Heart right ventricle (tissue), 16 donors: Measurements from ENCODE around the gene COL6A2. TPM values are rescaled to one million over a fixed set of nuclear protein-coding genes. Genes with fewer than 3 reads are reported as not detected.
"Not testable (repeated sequence)": the region's sequence is repeated elsewhere in the genome, so short reads cannot be mapped to it uniquely, and the experiment has no call there.

Experiments used
- ATAC-seq, 8 donors: fragments of 200-7000 bp; cut with Tn5 transposase; one replicate each; pipeline ENCODE4 v1.9.1; 2020; ENCODE audit warnings: mild to moderate bottlenecking in 8 of 8, moderate library complexity in 8 of 8, moderate number of reproducible peaks in 1 of 8
- DNase-seq, 2 donors: peaks; one replicate each; pipeline ENCODE4 v3.0.0-alpha.2; 2020
- H3K27ac ChIP-seq, 10 donors: fragments of 200-600 bp; sonication (generic) in 2 of 10; one replicate each; pipeline versions ENCODE4 v1.5.0 to v1.8.0; 2020 to 2022; ENCODE audit warnings: mild to moderate bottlenecking in 3 of 10
- H3K27me3 ChIP-seq, 7 donors: fragments of 200-600 bp; one replicate each; pipeline ENCODE4 v1.8.0; 2021 to 2022; ENCODE audit warnings: mild to moderate bottlenecking in 2 of 7
- H3K36me3 ChIP-seq, 9 donors: fragments of 200-600 bp; sonication (generic) in 1 of 9; one replicate each; pipeline versions ENCODE4 v1.5.0 to v1.8.0; 2020 to 2022; ENCODE audit warnings: mild to moderate bottlenecking in 2 of 9
- H3K4me1 ChIP-seq, 9 donors: fragments of 200-600 bp; sonication (generic) in 1 of 9; one replicate each; pipeline versions ENCODE4 v1.5.0 to v1.8.0; 2020 to 2022; ENCODE audit warnings: mild to moderate bottlenecking in 4 of 9
- H3K4me3 ChIP-seq, 10 donors: fragments of 200-600 bp; sonication (generic) in 2 of 10; one replicate each; pipeline versions ENCODE4 v1.5.0 to v1.8.0; 2020 to 2022; ENCODE audit warnings: mild to moderate bottlenecking in 7 of 10, moderate library complexity in 2 of 10
- H3K9me3 ChIP-seq, 11 donors: fragments of 200-600 bp in 10 of 11; sonication (generic) in 2 of 11; one replicate each; pipeline versions ENCODE4 v1.5.0 to v1.8.0; 2013 to 2022; ENCODE audit warnings: mild to moderate bottlenecking in 2 of 11, control low read depth in 1 of 11, moderate library complexity in 1 of 11
- WGBS, 2 donors: extraction: QIAGEN DNeasy Blood & Tissue Kit; methylation state at CpG; one replicate each; pipeline ENCODE4 v1.1.7; 2013; ENCODE audit warnings: inconsistent platforms in 1 of 2; 5-methylcytosine and 5-hydroxymethylcytosine counted together
- intact Hi-C, 10 donors: fragments of 100-400 bp; cut with DNase I; formaldehyde crosslinking; loops; one replicate each; pipeline versions ENCODE4 v1.11.1 to v1.14.2; 2022
- polyA plus RNA-seq, 2 donors: library from polyadenylated mRNA; stranded (reverse); fragments of 200-250 nt; gene quantifications; one replicate each; pipeline ENCODE4 v1.2.3, GENCODE V29; 2013
- total RNA-seq, 10 donors: library from RNA; stranded (reverse); fragmentation: NEBNext Ultra II Directional in 3 of 10; extraction: Animal tissue kit (Norgen Biotek cat#: 25700) in 3 of 10; gene quantifications; one replicate each; pipeline versions ENCODE4 v1.2.1 to v1.2.4, GENCODE V29; 2021 to 2023
- TF ChIP-seq, protein P1 (sequence below), 9 donors: fragments of 200-600 bp; sonication (generic) in 2 of 9; IDR thresholded peaks; one replicate each; pipeline versions ENCODE4 v1.5.0 to v1.8.0; 2021 to 2022; ENCODE audit warnings: antibody characterized with exemption in 9 of 9, mild to moderate bottlenecking in 5 of 9, moderate library complexity in 1 of 9
- donor health status: Arrhythmogenic right ventricular cardiomyopathy.
- donor health status: ischemic (EF 13 %, LVEDD 7.1; RV severe dilation, severe dysfunction).
- donor health status: healthy with polysubstance abuse.
- donor health status: DM: no; HTN: yes; CAD: no.
- donor health status: DM: no; HTN: no; CAD: no.
- donor health status: ischemic (EF 25% LVEDD 6.9; RV normal size, moderate dysfunction).
- donor health status: ischemic (EF 25% LVEDD 5.7; RV mildly dilated, moderate dysfunction).
- donor health status: healthy.
- donor health status: DM: yes; HTN: yes; CAD: no.
- donor health status: Ischemic cardiomyopathy.
- donor health status: ischemic (EF 35%, LVEDD 5.7; RV mildly dilated, moderate dysfunction).
- donor health status: nonischemic (EF 11% LVEDD 7.7; RV severe dilation, severe dysfunction).
- donor health status: DM: yes; HTN: yes; CAD: no.
- donor health status: PGD.
- donor health status: ischemic (EF 29% LVEDD 5.4; RV normal size, mild dysfunction).
- donor health status: nonischemic (EF 23%, LVEDD 6.1; RV moderate dilation, normal function).

COL6A2 gene
- total and polyA plus RNA-seq, 12 donors: 76.6 to 370 (median 162) TPM

DNA sequence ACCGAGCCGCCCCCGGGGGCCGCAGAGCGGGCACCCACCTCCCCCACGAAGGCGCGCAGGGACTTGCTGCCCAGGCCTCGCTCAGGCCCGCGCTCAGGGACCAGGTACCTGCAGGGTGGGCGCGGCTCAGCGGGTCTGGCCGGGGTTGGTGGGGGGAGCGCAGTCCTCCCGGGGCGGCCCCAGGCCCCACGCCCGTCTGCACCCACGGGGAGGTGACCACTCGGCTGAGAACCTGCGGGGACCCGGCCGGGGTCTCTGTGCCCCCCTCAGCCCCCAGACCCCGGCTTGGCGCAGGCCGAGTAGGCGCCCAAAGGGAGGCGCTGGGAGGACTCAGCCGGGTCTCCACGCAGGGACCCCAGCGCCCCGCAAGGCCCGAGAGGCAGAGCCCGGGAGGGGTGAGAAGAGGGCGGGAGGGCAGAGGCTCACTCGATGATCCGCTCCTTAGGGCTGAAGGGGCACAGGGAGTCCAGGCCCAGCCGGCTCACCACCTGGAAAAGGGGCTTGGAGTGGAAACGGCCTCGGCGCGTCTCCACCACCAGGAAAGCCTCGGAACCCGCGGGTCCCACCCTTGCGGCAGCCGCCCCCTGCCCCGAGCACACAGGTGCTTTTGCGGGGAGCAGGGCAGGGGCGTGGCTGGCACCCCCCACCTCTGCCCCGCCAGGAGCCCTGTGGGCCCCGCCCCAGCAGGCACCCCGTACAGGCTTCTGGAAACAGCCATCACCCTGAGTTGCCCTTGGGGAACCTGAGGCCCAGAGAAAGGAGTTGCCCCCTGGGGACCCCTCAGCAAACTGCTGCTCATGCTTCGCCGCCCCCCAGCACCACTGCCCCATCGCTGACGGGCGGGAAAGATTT, 48.2 kb downstream of the COL6A2 start:
- Histone ChIP-seq H3K9me3 (no peaks in the 10 kb centered on the region), H3K4me3 (no peak overlapping the region), H3K4me1 (peaks cover 0 to 9% (median 5%) of the 10 kb centered on the region in 9 donors), H3K27ac (no peak overlapping the region), H3K36me3 (no peaks in the 10 kb centered on the region), H3K27me3 (no peaks in the 10 kb centered on the region)
- ATAC-seq: no peak
- TF ChIP-seq, protein P1, sequence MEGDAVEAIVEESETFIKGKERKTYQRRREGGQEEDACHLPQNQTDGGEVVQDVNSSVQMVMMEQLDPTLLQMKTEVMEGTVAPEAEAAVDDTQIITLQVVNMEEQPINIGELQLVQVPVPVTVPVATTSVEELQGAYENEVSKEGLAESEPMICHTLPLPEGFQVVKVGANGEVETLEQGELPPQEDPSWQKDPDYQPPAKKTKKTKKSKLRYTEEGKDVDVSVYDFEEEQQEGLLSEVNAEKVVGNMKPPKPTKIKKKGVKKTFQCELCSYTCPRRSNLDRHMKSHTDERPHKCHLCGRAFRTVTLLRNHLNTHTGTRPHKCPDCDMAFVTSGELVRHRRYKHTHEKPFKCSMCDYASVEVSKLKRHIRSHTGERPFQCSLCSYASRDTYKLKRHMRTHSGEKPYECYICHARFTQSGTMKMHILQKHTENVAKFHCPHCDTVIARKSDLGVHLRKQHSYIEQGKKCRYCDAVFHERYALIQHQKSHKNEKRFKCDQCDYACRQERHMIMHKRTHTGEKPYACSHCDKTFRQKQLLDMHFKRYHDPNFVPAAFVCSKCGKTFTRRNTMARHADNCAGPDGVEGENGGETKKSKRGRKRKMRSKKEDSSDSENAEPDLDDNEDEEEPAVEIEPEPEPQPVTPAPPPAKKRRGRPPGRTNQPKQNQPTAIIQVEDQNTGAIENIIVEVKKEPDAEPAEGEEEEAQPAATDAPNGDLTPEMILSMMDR (IDR thresholded peaks at IDR 0.05): no peak
- DNase-seq: peak in 1 of 2 donors; percentile 11
- 88 to 91% methylated on average over 37 to 60 of the region's 60 CpGs for WGBS, 2 donors
- intact Hi-C loops: loop anchor here in 4 of 10 donors (5.0 to 10.0 kb wide), 3 partner anchors 86 to 109 kb away; no protein-coding TSS in a partner anchor

DNA sequence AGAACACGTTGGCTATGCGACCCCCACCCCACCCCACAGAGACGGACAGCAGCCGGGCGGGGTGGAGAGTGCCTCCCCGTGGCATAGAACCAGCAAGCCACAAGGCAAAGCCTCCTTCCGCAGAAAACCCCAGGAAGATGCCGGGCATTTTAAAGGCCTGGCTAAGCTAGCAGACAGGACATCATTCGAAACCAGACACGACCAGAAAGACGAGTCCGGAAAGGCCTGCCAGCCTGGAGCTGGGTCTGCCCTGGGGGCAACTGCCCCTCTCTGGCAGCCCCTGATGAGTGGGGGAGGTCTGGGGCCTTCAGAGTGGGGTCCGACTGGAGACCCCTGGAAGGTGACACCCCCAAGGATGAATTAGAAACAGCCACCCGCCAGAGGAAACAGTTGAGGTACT, 48.9 kb downstream of the COL6A2 start:
- H3K9me3 ChIP-seq: no peaks in the 10 kb centered on the region
- H3K27me3 ChIP-seq: no peaks in the 10 kb centered on the region
- WGBS, 2 donors: 80 to 85% methylated on average over 14 of the region's 14 CpGs
- TF ChIP-seq, protein P1 (IDR thresholded peaks at IDR 0.05): no peak
- intact Hi-C loops: loop anchor here in 4 of 10 donors (5.0 to 10.0 kb wide), 3 partner anchors 85 to 108 kb away; no protein-coding TSS in a partner anchor
- H3K27ac ChIP-seq: no peak overlapping the region
- H3K4me1 ChIP-seq: peaks cover 0 to 9% (median 5%) of the 10 kb centered on the region in 9 donors
- ATAC-seq: no peak
- no peak overlapping the region for H3K4me3 ChIP-seq
- H3K36me3 ChIP-seq: no peaks in the 10 kb centered on the region
- DNase-seq: no peak

DNA sequence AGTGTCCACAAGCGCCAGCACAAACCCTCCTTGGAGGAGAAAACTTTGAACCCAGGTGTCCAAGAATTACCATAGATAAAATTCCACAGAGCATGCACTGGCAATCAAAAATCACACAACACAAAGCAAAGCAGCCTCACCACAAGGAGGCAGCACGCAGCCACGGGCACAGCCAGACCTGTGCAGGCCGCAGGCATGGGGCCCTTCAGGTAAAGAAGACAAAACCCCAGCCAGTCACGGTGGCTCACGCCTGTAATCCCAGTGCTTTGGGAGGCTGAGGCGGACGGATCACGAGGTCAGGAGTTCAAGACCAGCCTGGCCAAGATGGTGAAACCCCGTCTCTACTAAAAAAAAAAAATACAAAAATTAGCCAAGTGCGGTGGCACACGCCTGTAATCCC, 49.5 kb downstream of the COL6A2 start:
- intact Hi-C loops: loop anchor here in 4 of 10 donors (5.0 to 10.0 kb wide), 3 partner anchors 85 to 107 kb away; no protein-coding TSS in a partner anchor
- not testable (repeated sequence) for ATAC-seq, H3K36me3 ChIP-seq, H3K4me1 ChIP-seq, H3K27me3 ChIP-seq, H3K27ac ChIP-seq, H3K4me3 ChIP-seq, DNase-seq, H3K9me3 ChIP-seq
- TF ChIP-seq, protein P1 (IDR thresholded peaks at IDR 0.05): peak in 8 of 9 donors; percentile 19 to 54 (median 50)
- 78 to 81% methylated on average over 12 of the region's 12 CpGs for WGBS, 2 donors

DNA sequence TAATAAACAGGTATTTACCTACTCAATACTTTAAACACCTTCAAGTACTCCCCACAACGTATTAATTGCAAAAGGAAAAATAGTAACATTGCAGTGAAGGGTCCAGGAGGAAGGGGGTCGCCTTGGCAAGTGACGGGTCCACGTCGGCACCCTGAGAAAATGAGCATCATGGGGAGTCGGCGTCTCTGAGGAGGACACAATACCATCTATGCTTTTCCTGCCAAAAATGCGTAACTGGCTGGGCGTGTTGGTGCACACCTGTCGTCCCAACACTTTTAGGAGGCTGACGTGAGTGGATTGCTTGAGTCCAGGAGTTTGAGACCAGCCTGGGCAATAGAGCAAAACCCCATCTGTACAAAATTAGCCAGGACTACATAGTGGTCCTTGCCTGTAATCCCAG, 50.2 kb downstream of the COL6A2 start:
- no peaks in the 10 kb centered on the region for H3K9me3 ChIP-seq
- H3K27me3 ChIP-seq: no peaks in the 10 kb centered on the region
- TF ChIP-seq, protein P1 (IDR thresholded peaks at IDR 0.05): no peak
- DNase-seq: no peak
- H3K36me3 ChIP-seq: no peaks in the 10 kb centered on the region
- no peak for ATAC-seq
- H3K27ac ChIP-seq: no peak overlapping the region
- intact Hi-C loops: loop anchor here in 4 of 10 donors (5.0 to 10.0 kb wide), 3 partner anchors 84 to 107 kb away; no protein-coding TSS in a partner anchor
- WGBS, 2 donors: 91 to 94% methylated on average over 11 of the region's 11 CpGs
- peaks cover 0 to 16% (median 11%) of the 10 kb centered on the region in 9 donors for H3K4me1 ChIP-seq
- H3K4me3 ChIP-seq: no peak overlapping the region
